Measurements from ENCODE around the gene ESRRA.

The ESRRA gene

DNA sequence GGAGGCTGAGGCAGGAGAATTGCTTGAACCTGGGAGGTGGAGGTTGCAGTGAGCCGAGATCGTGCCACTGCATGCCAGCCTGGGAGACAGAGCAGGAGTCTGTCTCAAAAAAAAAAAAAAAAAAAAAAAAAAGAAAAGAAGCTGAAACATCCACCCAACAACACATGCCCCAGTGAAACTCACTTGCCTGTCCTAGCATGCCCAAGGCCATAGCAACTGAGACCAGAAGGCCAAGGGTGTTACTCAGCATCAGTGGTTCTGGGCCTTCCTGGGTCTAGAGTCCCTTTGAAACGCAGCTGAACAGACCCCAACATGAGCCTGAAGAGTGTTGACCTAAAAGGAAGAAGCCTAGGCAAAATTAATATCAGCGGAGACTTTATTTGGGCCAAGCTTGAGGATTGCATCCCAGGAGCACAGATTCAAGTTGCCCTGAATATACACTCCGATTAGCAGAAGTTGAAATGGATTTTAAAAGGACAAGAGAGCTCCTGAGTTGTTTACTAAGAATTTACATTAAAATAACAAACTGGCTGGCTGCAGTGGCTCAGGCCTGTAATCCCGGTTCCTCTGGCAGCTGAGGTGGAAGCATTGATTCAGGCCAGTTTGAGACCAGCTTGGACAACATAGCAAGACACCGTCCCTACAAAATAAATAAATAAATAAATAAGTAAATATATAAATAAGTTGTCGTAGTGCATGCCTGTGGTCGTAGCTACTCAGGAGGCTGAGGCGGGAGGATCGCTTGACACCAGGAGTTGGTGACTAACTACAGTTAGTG lies 19.6 kb downstream of the ESRRA start:
- CTCF ChIA-PET, result interaction anchor here (0.6 to 0.9 kb wide), 2 partner anchors 20 to 143 kb away, joined by 3 read pairs; no protein-coding TSS in a partner anchor
- DNase-seq (ENCODE audit: extremely low spot score), result no peak
- TF ChIP-seq, protein P1, sequence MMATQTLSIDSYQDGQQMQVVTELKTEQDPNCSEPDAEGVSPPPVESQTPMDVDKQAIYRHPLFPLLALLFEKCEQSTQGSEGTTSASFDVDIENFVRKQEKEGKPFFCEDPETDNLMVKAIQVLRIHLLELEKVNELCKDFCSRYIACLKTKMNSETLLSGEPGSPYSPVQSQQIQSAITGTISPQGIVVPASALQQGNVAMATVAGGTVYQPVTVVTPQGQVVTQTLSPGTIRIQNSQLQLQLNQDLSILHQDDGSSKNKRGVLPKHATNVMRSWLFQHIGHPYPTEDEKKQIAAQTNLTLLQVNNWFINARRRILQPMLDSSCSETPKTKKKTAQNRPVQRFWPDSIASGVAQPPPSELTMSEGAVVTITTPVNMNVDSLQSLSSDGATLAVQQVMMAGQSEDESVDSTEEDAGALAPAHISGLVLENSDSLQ (IDR thresholded peaks at IDR 0.05), result no peak
- TF ChIP-seq LEF1 (IDR thresholded peaks at IDR 0.05; ENCODE audit: borderline replicate concordance) (no peak), ARNT (IDR thresholded peaks at IDR 0.05) (no peak), FOXA1 (IDR thresholded peaks at IDR 0.05) (no peak), ZNF384 (IDR thresholded peaks at IDR 0.05) (no peak), CTBP1 (IDR thresholded peaks at IDR 0.05; ENCODE audit: borderline replicate concordance) (no peak), FOXM1 (IDR thresholded peaks at IDR 0.05; ENCODE audit: borderline replicate concordance) (no peak), HDGF (IDR thresholded peaks at IDR 0.05; ENCODE audit: borderline replicate concordance) (no peak), FOXK2 (IDR thresholded peaks at IDR 0.05) (no peak), BHLHE40 (IDR thresholded peaks at IDR 0.05; ENCODE audit: borderline replicate concordance) (no peak), NFRKB (IDR thresholded peaks at IDR 0.05) (no peak), L3MBTL2 (conservative IDR thresholded peaks at IDR 0.05) (no peak), ELF4 (IDR thresholded peaks at IDR 0.05) (no peak), SP1 (IDR thresholded peaks at IDR 0.05) (no peak), TARDBP (IDR thresholded peaks at IDR 0.05) (no peak), SUZ12 (IDR thresholded peaks at IDR 0.05) (no peak)
- POLR2A ChIA-PET, result interaction anchor here (0.7 to 1.0 kb wide), 2 partner anchors 18 to 53 kb away, joined by 3 read pairs; no protein-coding TSS in a partner anchor

DNA sequence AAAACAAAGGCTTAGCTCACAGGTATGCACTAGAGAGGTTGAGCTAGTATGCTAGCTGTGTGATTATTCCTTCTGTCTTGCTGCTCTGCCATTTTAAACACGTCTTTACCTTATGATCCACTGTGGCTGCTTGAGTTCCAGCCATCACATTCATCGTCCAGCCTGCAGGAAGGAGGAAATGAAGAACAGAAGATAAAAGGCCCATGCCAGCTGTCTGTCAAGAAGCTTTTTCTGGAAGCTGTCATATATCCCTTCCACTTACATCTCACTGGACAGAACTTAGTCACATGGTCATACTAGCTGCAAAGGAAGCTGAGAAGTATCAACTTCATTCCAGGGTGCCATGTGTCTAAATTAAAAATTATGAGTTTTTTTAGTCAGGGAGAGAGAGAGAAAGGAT lies 22.1 kb downstream of the ESRRA start:
- TF ChIP-seq ELF4 (IDR thresholded peaks at IDR 0.05) (no peak), NFRKB (IDR thresholded peaks at IDR 0.05) (no peak), FOXA1 (IDR thresholded peaks at IDR 0.05) (no peak), HDGF (IDR thresholded peaks at IDR 0.05; ENCODE audit: borderline replicate concordance) (no peak), BHLHE40 (IDR thresholded peaks at IDR 0.05; ENCODE audit: borderline replicate concordance) (no peak), TARDBP (IDR thresholded peaks at IDR 0.05) (no peak), L3MBTL2 (conservative IDR thresholded peaks at IDR 0.05) (no peak), SUZ12 (IDR thresholded peaks at IDR 0.05) (no peak)
- DNase-seq (ENCODE audit: extremely low spot score), result no peak
- CTCF ChIA-PET, result no interaction called here
- POLR2A ChIA-PET, result interaction anchor here (1.3 kb wide), 1 partner anchor 9 kb away, joined by 9 read pairs; the partner anchor contains the start of genes PRDX5 and TRMT112

DNA sequence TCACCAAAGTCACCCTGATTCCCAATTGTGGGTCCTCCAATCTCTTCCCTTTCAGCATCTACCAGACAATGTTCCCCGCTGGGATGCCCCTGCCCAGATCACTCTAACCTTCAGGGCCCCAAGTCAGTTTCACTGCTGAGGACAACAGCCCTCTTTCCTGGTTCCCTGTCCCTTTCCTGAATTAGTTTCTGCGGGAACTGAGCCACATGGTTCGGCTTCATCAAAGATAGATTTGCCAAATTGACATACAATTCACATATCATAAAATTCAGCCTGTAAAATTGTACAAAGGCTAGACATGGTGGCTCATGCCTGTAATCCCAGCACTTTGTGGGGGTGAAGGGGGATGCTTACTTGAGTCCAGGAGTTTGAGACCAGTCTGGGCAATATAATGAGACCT lies 22.7 kb downstream of the ESRRA start:
- TF ChIP-seq FOXM1 (IDR thresholded peaks at IDR 0.05; ENCODE audit: borderline replicate concordance) (no peak), SUZ12 (IDR thresholded peaks at IDR 0.05) (no peak), FOXK2 (IDR thresholded peaks at IDR 0.05) (no peak), HDGF (IDR thresholded peaks at IDR 0.05; ENCODE audit: borderline replicate concordance) (no peak), FOXA1 (IDR thresholded peaks at IDR 0.05) (no peak), SP1 (IDR thresholded peaks at IDR 0.05) (no peak), BHLHE40 (IDR thresholded peaks at IDR 0.05; ENCODE audit: borderline replicate concordance) (no peak), LEF1 (IDR thresholded peaks at IDR 0.05; ENCODE audit: borderline replicate concordance) (no peak), NFRKB (IDR thresholded peaks at IDR 0.05) (no peak), ELF4 (IDR thresholded peaks at IDR 0.05) (no peak)
- CTCF ChIA-PET, result no interaction called here
- DNase-seq (ENCODE audit: extremely low spot score), result no peak
- POLR2A ChIA-PET, result interaction anchor here (1.3 to 5.6 kb wide), 2 partner anchors 9 to 10 kb away, joined by 9 to 60 read pairs; partner anchors contain the start of genes PRDX5 and TRMT112

DNA sequence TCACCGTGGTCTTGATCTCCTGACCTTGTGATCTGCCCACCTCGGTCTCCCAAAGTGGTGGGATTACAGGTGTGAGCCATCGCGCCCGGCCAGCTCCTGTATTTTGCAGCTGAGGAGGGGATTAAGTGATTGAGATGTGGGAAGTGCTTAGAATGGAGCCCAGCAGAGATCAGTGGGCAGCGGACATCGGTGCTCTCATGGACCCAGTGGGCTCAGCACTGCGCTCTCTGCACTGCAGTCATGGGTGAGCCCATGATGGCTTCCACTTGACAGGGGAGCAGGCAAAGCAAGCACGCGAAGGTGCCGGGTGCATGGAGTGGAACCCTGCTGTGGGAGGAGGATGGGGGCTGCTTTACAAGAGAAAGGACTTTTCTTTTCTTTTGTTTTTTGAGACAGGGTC lies 25.6 kb downstream of the ESRRA start:
- no peak for DNase-seq (ENCODE audit: extremely low spot score)
- TF ChIP-seq LEF1 (IDR thresholded peaks at IDR 0.05; ENCODE audit: borderline replicate concordance), result no peak
- no peak for TF ChIP-seq L3MBTL2 (conservative IDR thresholded peaks at IDR 0.05)
- no peak for TF ChIP-seq FOXM1 (IDR thresholded peaks at IDR 0.05; ENCODE audit: borderline replicate concordance)
- no peak for TF ChIP-seq TARDBP (IDR thresholded peaks at IDR 0.05)
- TF ChIP-seq NFRKB (IDR thresholded peaks at IDR 0.05), result no peak
- no peak for TF ChIP-seq SP1 (IDR thresholded peaks at IDR 0.05)
- TF ChIP-seq, protein P1 (IDR thresholded peaks at IDR 0.05), result no peak
- no peak for TF ChIP-seq BHLHE40 (IDR thresholded peaks at IDR 0.05; ENCODE audit: borderline replicate concordance)
- no peak for TF ChIP-seq HDGF (IDR thresholded peaks at IDR 0.05; ENCODE audit: borderline replicate concordance)
- no peak for TF ChIP-seq CTBP1 (IDR thresholded peaks at IDR 0.05; ENCODE audit: borderline replicate concordance)
- no peak for TF ChIP-seq FOXA1 (IDR thresholded peaks at IDR 0.05)
- no peak for TF ChIP-seq SUZ12 (IDR thresholded peaks at IDR 0.05)
- TF ChIP-seq FOXK2 (IDR thresholded peaks at IDR 0.05), result no peak
- no peak for TF ChIP-seq ZNF384 (IDR thresholded peaks at IDR 0.05)
- no peak for TF ChIP-seq ELF4 (IDR thresholded peaks at IDR 0.05)
- no peak for TF ChIP-seq ARNT (IDR thresholded peaks at IDR 0.05)
- POLR2A ChIA-PET, result interaction anchor here (1.0 to 5.6 kb wide), 7 partner anchors 8 to 146 kb away, joined by 3 to 60 read pairs (median 5); partner anchors contain the start of genes ESRRA, PPP1R14B, PRDX5 and STIP1
- CTCF ChIA-PET, result interaction anchor here (0.7 to 2.2 kb wide), 6 partner anchors 8 to 126 kb away, joined by 4 to 13 read pairs (median 6); partner anchors contain the start of genes CCDC88B, PRDX5 and TRMT112

DNA sequence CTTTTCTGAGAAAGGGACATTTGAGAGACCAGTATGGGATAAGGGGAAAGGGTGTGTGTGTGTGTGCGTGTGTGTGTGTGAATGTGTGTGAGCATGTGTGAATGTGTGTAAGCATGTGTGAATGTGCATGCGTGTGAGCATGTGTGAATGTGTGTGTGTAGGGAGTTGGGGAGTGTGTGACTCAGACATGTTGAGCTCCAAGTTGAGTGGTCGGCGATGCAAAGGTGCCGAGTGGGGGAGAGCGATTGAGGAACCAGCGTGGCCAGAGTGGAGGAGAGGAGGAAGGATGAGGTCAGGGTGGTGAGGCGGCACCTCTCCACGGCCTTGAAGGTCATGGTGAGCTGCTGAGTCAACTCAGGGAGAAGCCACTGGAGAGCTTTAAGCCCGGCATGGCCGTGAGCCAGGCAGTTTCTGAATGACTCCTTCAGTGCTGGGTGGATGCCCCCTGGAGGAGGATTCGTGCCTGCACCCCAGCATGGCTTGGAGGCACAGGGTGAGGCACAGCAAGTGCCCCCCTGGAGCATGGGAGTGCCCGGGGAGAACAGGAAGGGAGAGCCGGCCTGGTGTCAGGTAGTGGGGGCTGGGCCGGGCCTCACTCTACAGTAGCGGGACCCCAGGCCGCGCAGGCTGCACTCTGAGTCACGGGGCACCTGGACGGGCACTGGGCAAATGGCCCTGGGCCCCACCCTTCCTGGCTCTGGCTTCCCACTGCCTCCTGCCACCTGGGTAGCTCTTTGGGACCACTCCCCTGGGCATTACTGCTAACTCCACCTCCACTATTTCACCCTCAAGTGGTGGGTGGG lies 26.4 kb downstream of the ESRRA start:
- DNase-seq (ENCODE audit: extremely low spot score), result peak; percentile 59
- no peak for TF ChIP-seq CTBP1 (IDR thresholded peaks at IDR 0.05; ENCODE audit: borderline replicate concordance)
- no peak for TF ChIP-seq HDGF (IDR thresholded peaks at IDR 0.05; ENCODE audit: borderline replicate concordance)
- no peak for TF ChIP-seq ARNT (IDR thresholded peaks at IDR 0.05)
- no peak for TF ChIP-seq SUZ12 (IDR thresholded peaks at IDR 0.05)
- TF ChIP-seq ZNF384 (IDR thresholded peaks at IDR 0.05), result no peak
- TF ChIP-seq, protein P1 (IDR thresholded peaks at IDR 0.05), result no peak
- TF ChIP-seq ELF4 (IDR thresholded peaks at IDR 0.05), result no peak
- POLR2A ChIA-PET, result interaction anchor here (0.9 to 5.6 kb wide), 9 partner anchors 9 to 147 kb away, joined by 3 to 60 read pairs (median 5); partner anchors contain the start of genes ESRRA, GPR137, PPP1R14B and PRDX5
- CTCF ChIA-PET, result interaction anchor here (0.8 to 2.2 kb wide), 9 partner anchors 9 to 127 kb away, joined by 4 to 13 read pairs (median 6); partner anchors contain the start of genes CATSPERZ, CCDC88B, PRDX5 and TRMT112

Measured in HEK293T (cell line).